GM18907 (cell line): ENCODE data around the gene PRR22.
"Not testable (repeated sequence)": the region's sequence is repeated elsewhere in the genome, so short reads cannot be mapped to it uniquely, and the experiment has no call there.

Source experiments
- ATAC-seq: cut with Tn5 transposase; IDR thresholded peaks from one replicate; pipeline ENCODE4 v1.9.1; 2021; ENCODE audit warnings: mild to moderate bottlenecking, moderate library complexity; ENCODE audit not compliant: unreplicated experiment

Gene PRR22

DNA sequence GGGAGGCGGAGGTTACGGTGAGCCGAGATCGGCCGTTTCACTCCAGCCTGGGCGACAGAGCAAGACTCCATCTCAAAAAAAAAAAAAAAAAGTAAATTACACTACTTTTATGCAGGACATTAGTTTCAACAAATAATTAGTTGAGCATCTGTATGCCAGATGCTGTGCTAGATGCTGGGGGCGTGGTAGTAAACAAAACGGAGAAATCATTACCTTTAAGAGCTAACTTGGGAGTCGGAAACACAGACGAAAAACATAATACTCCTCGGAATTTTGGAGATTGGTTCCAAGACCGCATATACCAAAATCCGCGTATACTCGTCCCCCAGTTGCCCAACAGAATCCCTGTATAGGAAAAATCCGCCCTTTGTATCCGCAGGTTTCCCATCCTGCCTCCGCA, 7.7 kb upstream of the PRR22 start:
- no peak for ATAC-seq

DNA sequence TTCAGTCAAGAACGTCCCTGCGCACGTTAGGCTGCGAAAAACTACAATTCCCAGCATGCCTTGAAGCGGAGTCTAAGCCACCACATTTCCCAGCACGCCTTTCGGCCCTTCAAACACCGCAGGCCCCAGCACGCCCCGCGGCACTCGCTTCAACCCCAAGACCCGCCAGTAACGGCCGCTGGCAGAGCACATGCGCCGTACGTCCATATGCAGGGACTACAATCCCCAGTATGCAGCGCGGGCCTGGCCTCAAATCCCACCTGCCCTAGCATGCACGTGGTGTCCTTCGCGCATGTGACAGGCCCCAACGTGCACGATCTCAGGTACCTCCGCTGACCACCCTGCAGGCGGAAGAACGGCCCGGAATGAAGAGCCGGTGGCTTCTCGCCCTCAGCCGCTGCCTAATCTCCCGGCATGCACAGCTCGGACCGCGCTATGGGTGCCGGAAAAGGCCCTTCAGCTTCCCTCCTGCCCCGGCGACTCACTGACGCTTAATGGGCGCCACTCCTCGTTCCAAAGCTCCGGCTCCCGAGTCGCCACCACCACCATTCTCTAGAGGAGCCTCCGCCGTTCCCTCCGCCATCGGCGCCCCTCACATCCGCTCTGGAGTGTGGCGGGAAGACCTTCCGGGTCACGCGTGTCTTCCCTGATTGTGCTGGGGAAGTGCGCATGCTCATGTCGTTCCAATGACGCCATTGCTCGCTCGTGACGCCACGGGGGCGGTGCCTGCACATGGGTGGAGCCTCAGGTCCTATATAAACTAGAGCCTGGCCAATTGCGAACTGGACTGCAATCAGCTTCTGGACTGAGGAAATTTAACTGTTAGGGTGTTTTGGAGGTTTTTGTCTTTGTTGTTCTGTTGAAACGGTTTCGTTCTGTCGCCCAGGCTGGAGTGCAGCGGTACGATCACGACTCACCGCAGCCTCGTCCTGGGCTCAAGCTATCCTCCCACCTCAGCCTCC, 6.3 kb upstream of the PRR22 start, which contains the start of gene DUS3L:
Gene DUS3L, minus strand, starts transcription at position 605 of the 962 bp plus-strand sequence. Its CDS starts 22 bp downstream, at position 583.
- peak; percentile 87 for ATAC-seq

GRCh38 chr19:5789886-5790558, 5.5 kb upstream of the PRR22 start:
- ATAC-seq: no peak

DNA sequence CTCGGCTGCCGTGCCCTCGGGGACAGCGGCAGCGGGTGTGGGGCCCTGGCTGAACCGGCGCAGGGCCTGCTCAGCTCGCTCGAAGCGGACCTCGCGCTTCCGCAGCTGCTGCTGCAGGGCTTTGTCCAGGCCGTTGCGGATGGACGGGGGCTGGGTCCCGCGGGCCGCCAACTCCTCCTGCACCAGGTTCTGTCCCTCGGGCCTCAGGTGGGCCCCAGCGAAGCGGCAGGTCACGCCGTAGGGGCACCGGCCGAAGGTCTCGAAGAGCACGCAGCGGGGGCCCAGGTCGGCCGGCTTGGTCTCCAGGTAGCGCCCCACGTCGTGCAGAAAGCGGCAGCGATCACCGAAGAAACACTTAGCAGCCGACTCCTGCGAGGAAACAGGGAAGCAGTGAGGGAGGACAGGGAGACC, 4.8 kb upstream of the PRR22 start:
- ATAC-seq: no peak

DNA sequence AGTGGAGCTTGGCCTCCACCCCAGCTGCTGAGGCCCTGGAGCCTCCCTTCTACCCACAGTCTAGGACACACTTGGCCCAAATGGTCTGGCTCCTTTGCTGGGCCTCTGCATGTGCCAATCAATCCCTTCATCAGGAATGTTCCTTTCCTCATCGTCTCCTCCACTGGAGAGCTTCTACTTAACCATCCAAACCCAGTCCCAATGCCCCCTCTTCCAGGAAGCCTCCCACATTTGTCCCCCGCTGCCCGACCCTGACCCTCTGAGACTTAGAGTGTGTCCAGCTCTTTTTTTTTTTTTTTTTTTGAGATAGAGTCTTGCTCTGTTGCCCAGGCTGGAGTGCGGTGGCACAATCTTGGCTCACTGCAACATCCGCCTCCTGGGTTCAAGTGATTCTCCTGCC, 3.9 kb upstream of the PRR22 start:
- ATAC-seq: no peak

GRCh38 chr19:5787409-5788182, 3.0 kb upstream of the PRR22 start:
- ATAC-seq: no peak

DNA sequence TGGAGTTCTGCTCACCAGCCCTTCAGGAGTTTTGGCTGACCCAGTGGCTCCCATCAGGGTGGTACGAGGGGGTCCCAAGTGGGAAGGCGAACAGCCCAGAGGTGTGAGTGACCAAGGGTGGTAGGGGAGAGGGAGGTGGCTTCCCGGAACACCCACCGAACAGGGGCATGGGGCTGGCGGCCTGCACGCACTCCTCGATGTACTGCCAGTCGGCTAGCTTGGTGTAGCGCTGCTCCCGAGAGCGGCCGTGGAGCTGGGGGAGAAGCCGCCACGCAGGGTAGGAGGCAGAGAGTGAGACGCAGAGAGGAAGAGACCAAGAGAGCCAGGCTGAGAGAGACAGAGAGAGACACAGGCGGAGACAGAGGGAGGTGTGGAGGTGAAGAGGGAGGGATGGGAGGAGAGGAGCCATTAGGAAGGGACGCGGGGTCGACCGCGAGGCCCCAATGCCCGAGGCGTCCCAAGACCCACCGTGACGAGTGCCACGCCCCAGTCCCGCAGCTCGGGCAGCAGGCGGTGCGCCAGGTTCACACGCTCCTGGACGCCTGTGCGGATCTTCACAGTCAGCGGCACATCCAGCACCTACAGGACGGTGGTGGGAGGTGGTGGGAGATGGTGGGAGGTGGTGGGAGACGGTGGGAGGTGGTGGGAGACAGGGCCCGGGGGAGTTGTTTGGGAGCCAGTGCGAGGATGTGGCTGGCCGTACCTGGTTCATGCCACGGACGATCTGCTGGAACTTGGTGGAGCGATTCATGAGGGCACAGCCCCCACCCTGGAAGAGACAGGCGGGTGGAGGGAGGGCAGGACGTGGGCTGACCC, 2.3 kb upstream of the PRR22 start:
- ATAC-seq: no peak

- no peak for ATAC-seq
These were observed 877 bp upstream of the PRR22 start for GRCh38 chr19:5785423-5785822.

GRCh38 chr19:5782945-5783919, 1.3 kb downstream of the PRR22 start:
- ATAC-seq: no peak

- no peak for ATAC-seq
These were observed 2.2 kb downstream of the PRR22 start for GRCh38 chr19:5782322-5782721.

DNA sequence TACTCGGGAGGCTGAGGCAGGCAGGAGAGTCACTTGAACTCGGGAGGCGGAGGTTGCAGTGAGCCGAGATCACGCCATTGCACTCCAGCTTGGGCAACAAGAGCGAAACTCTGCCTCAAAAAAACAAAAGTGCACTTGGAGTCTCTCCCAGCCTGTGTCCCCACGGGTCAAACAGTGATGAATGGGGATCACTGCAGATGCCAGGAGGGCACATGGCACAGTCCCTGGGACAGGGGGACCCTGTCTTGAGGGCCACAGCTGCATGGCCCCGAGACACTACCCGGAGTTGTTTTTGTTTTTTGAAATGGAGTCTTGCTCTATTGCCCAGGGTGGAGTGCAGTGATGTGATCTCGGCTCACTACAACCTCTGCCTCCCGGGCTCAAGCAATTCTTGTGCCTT, 3.6 kb downstream of the PRR22 start:
- ATAC-seq: not testable (repeated sequence)

GRCh38 chr19:5778402-5778801, 6.1 kb downstream of the PRR22 start:
- ATAC-seq: no peak

DNA sequence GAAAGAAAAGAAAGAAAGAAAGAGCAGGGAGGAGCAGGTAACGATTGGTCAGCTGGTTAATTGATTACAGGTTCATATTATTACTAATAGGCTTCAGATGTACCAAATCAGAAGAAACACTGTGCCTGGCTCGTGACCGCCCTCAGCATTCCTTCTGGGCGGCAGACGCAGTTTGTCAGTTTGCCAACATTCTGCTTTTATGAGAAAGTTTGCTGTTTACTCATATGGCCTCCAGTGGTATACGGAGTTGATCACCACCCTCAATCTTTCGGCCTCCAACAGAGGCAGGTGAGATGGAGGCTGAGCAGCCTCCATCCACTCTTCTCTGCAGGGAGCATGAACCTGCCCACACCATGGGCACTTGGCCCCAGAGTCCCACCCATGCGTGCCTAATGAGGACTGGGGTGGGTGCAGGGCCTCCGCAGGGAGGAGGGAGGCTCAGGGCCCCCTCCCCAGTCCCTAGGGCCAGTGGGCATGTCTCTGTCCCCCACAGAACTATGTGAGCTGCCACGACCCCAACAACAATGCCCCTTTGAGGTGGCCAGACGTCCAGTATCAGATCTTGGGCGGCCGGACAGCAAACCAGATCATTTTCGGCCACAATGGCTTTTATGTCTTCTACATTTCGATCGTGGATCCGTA, 8.8 kb downstream of the PRR22 start:
- no peak for ATAC-seq

- ATAC-seq: no peak
These were observed 9.6 kb downstream of the PRR22 start for GRCh38 chr19:5774921-5775320.

- no peak for ATAC-seq
These were observed 11.3 kb downstream of the PRR22 start for GRCh38 chr19:5773276-5773675.

GRCh38 chr19:5772416-5772815, 12.1 kb downstream of the PRR22 start:
- no peak for ATAC-seq

GRCh38 chr19:5767949-5768348, 16.6 kb downstream of the PRR22 start:
- ATAC-seq: no peak

GRCh38 chr19:5765220-5765619, 19.3 kb downstream of the PRR22 start:
- ATAC-seq: no peak
